Hypothalamus (tissue), 51 donors: ENCODE data around the gene SPRY4.
"Not testable (repeated sequence)": the region's sequence is repeated elsewhere in the genome, so short reads cannot be mapped to it uniquely, and the experiment has no call there.

Experiments used
- DNase-seq, 51 donors: peaks; one replicate each; lab custom pipeline; 2025; lab: John Stamatoyannopoulos, UW

SPRY4 gene

GRCh38 chr5:142339781-142340180 is 15.0 kb upstream of the SPRY4 start:
- no peak for DNase-seq

- DNase-seq = no peak
Observed at GRCh38 chr5:142334538-142334937, 9.7 kb upstream of the SPRY4 start.

- not testable (repeated sequence) for DNase-seq
Observed at GRCh38 chr5:142333749-142334148, 8.9 kb upstream of the SPRY4 start.

GRCh38 chr5:142330444-142330843 is 5.6 kb upstream of the SPRY4 start:
- no peak for DNase-seq

- DNase-seq = no peak
Observed at GRCh38 chr5:142330026-142330425, 5.2 kb upstream of the SPRY4 start.

- DNase-seq = peak in 1 of 51 donors; percentile 48
Observed at GRCh38 chr5:142327111-142327842, 2.5 kb upstream of the SPRY4 start.

GRCh38 chr5:142326480-142326938 is 1.7 kb upstream of the SPRY4 start:
- no peak for DNase-seq

GRCh38 chr5:142325725-142326479 is 1.1 kb upstream of the SPRY4 start:
- DNase-seq = peak in 14 of 51 donors; percentile 11 to 51 (median 32)

GRCh38 chr5:142324136-142324870 is 518 bp downstream of the SPRY4 start:
- DNase-seq = peak in 9 of 51 donors; percentile 26 to 64 (median 50)

GRCh38 chr5:142323480-142324135 is 1.2 kb downstream of the SPRY4 start:
- DNase-seq = peak in 2 of 51 donors; percentile 6 to 14

- DNase-seq = no peak
Observed at GRCh38 chr5:142322747-142323479, 1.9 kb downstream of the SPRY4 start.

GRCh38 chr5:142322403-142322746 is 2.4 kb downstream of the SPRY4 start:
- DNase-seq = no peak

- DNase-seq = no peak
Observed at GRCh38 chr5:142320851-142321560, 3.8 kb downstream of the SPRY4 start.

- DNase-seq = no peak
Observed at GRCh38 chr5:142320430-142320738, 4.4 kb downstream of the SPRY4 start.

- DNase-seq = no peak
Observed at GRCh38 chr5:142319560-142320429, 5.0 kb downstream of the SPRY4 start.

- no peak for DNase-seq
Observed at GRCh38 chr5:142319105-142319504, 5.7 kb downstream of the SPRY4 start.

- no peak for DNase-seq
Observed at GRCh38 chr5:142317753-142318152, 7.1 kb downstream of the SPRY4 start.

- no peak for DNase-seq
Observed at GRCh38 chr5:142317173-142317572, 7.6 kb downstream of the SPRY4 start.

GRCh38 chr5:142316681-142317080 is 8.1 kb downstream of the SPRY4 start:
- no peak for DNase-seq
